HG03457 (cell line): ENCODE measurements around the gene HADH.

Experiments
- ATAC-seq: cut with Tn5 transposase; IDR thresholded peaks from one replicate; pipeline ENCODE4 v1.9.1; 2021; ENCODE audit warnings: moderate number of reproducible peaks; ENCODE audit not compliant: unreplicated experiment

HADH gene

DNA sequence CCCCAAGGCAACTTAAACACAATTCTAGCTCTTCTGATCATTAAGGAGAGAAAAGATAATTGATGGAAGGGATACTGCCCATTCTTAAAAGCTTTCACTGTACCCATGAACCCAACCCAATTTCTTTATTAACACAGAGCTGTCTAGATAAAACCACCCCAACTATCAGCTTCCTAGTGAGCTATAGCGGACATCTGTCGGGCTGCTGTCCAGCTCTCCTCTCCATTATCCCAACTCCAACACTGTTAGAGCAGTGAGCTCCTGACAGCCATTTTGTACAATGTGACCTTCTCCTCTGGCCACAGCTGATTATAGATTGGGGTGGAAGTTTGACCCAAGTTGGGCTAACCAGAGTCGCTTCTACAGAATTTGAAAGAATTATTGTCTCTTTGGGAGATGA is 66.1 kb downstream of the HADH start:
- no peak for ATAC-seq

DNA sequence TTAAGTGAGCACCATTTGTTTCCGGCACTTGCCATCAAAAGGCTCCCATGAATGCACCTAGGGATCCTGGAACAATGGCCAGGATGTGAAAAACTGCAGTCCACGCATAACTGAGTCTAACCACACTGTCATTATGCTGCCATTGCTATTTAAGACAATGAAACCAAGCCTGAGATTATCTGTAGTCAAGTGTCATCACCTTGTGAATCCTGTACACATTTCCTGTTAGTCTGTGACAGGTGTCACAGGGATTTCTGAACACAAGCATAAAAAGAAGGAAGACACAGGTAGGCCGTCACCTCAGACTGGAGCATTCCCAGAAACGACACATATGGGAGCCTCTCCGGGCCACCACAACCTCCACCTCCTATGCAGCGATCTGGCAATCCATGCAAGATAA is 66.7 kb downstream of the HADH start:
- no peak for ATAC-seq

DNA sequence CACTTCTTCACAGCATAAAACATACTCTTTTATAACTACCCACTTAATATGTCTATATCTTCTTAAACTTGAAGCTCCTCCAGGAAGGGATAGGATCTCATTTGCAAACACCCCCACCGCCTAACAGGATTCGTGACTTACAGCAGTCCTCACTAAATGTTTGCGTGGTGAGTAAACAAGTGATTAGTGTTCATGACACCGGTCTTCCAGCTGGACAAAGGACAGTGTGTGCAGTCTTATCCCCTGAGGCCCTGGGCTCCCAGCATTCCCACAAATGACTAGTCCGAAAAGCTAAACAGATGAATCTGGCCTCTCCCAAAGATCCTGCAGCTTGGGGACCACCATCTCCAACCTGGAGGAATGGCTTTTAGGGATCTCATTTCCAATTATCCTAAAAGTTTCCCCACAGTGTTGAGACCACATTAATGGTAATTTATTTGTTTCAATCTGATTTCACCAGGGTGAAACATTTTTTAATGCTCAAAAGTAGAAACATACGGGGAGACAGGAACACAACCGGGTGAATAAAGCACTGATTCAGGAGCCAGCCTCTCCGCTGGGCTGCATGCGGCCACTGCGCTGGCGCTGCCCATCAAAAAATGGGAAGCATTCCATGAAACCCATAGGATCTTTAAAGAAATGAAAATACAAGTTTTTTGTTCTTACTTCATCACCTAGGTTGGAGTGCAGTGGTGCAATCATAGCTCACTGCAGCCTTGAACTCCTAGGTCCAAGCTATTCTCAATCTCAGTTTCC is 69.2 kb downstream of the HADH start:
- no peak for ATAC-seq

DNA sequence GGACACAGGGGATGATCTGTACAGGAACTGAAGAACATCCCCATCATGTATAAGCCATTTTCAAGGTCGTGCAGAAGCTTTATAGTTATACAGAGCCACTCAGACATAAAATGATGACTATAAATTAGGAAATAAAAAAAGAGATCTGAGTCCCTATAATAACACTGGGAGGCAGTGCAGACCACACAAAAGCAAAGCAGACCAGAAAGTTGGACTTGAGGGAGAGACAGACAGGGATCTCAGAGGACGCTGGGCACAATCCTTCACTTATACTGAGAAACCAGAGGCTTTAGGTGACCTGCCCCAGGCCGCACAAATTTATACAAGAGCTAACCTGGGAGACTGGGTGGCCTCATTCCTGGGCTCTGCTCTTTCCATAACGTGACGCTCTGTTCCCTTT is 70.5 kb downstream of the HADH start:
- ATAC-seq, result no peak

DNA sequence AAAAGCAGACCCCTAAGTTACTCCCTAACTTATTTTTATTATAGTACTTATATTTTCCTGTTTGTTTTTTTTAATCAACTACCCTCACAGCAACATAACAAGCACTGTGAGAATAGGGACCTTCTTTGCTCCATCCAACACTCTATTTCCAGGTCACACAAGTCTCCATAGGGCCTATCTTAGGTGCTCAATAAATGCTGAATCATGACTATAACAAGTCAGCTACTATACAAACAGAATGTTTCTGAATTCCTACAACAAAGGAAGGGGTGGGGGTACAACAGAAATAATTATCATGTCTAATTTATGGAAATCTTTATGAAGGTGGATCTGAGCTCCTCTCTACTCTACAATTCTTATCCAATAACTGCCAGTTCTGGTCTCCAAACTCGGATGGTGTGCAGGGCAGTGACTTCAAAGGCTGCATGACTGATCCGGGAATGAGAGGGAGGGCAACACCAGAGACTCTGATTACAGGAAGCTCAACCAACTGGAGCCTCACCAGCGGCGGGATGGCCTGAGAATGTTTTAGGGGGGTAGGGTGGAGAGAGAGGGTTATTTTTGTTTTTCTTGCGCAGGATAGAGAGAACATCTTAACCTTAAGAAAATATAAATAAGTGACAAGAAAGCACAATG is 71.1 kb downstream of the HADH start:
- no peak for ATAC-seq

DNA sequence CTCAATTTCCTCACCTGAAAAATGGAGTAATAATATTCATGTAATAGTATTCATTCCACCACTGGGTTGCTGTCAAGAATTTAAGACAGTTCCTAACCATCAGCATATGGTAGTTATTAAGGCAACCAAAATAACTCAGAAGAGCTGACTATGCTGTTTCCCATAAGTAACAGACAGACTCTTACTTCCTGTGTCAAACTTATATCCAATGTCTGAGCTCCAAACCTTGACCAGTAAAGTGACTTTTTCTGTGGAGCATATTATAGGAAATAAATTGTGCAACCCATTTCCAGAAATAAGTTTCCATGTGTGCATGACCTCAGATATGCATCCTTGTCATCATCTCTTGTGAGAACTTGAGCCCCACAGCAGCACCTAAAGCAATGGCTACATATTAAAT is 78.8 kb downstream of the HADH start:
- no peak for ATAC-seq

DNA sequence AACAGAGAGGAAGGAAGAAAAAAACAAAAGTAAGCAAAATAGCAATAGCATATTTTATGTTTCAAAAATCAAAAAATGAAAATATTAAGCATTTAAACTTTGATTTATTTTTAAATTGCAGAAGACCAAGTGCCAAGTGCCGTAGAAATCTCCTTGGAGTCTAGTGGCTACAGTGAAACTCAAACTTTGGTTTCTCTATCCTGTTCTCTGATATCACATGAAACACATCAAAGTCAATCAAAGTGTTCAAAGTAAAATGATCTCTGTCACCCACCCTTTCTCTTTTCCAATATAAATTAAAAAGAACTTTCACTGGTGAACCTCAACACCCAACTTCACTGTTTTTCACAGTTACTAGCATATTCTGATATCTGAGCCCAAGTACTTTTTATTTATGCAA is 81.1 kb downstream of the HADH start:
- ATAC-seq, result no peak

DNA sequence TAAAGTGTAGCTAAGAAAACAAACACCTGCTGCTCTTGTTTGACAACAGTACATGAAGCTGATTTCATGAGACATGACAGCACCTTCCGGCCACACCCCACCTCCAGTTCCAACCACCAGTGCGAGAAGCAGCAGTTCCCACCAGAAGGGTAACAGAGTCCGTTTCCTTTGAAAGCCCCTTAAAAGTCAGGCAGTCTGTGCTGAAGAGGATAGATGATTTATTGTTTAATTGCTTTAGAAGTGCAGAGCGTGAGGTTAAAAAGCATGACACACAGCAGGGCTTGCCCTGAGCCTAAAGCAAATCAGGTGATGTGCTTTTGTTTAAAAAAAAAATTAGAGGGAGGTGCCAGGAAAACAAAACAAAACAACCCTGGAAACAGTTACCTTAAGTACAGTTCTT is 82.6 kb downstream of the HADH start:
- ATAC-seq, result no peak

DNA sequence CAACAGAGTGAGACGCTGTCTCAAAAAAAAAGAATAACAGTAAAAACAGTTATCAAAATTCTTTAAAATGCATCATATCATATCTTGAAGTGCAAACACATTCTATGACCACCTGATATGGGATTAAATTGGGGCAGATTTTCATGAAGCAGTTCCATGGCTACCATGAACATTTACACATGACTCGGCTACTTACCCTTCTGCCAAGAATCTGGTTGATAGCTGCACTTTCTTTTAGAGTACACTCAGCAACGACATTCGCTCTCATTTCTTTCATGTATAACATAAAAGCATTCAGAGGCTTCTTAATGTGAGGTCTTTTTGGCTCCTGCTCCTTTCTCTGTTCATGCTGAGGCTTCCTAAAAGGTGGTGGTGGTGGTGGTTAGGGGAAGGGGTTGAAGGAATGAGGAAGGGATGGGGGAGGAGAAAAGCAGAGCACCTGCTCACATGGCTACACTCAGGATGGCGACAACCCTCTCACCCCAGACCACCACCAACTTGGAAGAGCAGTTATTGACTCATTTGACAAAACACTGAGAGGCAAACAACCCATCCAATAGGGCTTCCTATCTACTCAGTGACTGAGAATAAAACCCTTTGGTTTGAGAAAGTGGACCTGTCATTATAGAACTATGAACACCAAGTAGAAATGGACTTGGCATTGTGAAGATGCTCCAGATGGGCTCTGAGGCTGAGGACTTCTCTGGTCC is 88.5 kb downstream of the HADH start:
- no peak for ATAC-seq

DNA sequence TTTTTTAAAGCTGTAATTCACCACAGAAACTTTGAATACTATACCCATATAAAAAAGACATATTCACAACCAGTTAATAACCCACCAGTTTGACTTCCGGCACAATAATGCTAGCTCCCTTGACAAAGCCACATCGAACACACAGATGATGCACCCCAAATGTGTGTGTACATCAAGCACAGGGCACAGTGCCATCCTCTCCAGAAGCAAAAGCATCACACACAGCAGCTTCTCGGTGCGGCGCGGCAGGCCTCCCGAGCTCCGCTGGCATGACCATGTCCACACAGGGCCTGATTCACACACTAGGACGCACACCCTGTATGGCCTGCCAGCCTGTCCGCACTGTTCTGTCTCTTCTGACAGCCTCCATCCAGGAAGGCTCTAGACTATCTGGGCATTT is 91.1 kb downstream of the HADH start:
- ATAC-seq, result no peak

DNA sequence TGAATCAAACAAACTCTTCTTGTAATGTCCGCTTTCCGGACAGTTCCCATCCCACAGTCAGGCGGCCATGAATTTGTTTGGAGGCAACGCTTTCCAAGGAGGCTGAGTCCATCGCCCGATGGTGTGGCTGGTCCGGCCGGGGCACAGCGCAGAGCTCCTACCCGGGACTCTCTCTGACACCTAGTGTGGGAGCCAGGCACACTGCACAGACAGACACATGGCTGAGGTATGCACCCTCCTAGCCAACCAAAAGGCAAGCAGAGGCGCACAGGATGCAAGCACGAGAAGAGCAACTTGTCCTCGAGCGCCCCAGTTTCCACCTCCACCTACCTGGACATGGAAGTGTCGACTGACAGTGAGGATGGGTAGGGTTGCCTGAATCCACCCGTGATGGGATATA is 91.6 kb downstream of the HADH start:
- ATAC-seq, result no peak
